GM21737 (cell line): ENCODE results near the gene GSDMA.

Source experiments
- ATAC-seq: cut with Tn5 transposase; IDR thresholded peaks from one replicate; pipeline ENCODE4 v1.9.1; 2021; ENCODE audit warnings: mild to moderate bottlenecking, moderate library complexity; ENCODE audit not compliant: unreplicated experiment

The GSDMA gene

DNA sequence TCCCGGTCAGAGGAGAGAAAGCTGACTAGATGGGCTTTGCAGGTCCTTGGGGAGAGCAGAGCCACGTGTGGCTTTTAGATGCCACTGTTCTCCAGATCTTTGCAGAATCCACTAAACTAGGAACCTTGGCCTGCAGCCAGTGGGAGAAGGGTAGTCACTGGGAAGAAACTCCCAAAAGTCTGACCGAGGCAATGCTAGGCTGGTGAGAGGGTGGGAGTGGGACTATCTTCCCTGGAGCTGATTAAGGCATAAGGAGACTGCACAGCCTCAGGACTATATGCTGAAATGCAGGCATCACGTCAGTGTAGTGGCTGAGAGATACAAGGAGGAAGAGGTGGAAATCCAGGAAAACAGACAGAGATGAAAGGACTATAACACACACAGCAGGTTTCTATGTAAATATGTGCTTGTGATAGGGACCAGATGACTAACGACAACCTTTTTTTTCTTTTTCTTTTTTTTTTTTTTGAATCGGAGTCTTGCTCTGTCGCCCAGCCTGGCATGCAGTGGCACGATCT is 2.2 kb upstream of the GSDMA start:
- no peak for ATAC-seq

GRCh38 chr17:39963829-39964228 is 1.0 kb downstream of the GSDMA start:
- ATAC-seq: no peak

DNA sequence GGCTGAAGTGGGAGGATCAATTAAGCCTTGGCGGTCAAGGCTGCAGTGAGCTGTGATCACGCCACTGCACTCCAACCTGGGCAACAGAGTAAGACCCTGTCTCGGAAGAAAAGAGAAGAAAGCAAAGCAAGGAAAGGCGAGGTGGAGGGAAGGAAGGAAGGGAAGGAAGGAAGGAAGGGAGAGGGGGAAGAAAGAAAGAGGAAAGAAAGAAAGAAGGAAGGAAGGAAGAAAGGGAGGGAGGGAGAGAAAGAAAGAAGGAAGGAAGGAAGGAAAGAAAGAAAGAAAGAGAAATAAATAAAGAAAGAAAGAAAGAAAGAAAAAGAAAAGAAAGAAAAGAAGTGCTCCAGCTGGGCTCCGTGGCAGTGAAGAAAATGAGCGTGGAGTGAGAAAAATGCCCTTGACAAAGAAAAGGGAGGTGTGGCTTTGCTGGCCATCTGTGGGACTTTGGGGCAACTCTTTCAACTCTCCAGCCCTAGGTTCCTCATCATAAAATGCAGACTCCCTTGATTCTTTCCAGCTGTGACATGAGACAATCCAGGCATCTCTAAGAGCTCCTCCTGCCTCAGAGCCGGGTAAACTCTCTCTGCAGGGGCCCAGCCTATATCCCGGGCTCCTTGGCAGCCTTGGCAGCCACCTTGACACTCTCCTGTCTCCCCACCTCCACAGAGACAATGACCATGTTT is 2.4 kb downstream of the GSDMA start:
- no peak for ATAC-seq

DNA sequence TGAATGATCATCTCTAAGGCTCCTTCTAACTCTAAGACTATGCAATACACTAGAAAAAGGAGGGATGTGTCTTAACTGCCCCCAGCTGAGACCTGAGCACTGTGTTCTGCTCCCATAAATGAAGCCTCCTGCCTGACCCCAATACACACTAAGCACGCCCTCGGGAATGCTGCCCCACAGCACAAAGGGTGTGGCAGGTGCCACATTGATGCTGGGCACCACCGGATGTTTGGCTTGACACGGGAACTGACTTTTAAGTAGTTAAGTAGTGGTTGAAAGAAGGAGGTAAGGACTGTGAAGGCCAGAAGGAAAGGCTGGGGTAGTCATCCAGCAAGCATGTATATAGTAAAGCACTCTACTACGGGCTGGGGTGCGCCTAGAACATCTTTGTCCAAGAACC is 4.0 kb downstream of the GSDMA start:
- ATAC-seq: no peak

- no peak for ATAC-seq
Measured at GRCh38 chr17:39968761-39969160, 6.0 kb downstream of the GSDMA start.

DNA sequence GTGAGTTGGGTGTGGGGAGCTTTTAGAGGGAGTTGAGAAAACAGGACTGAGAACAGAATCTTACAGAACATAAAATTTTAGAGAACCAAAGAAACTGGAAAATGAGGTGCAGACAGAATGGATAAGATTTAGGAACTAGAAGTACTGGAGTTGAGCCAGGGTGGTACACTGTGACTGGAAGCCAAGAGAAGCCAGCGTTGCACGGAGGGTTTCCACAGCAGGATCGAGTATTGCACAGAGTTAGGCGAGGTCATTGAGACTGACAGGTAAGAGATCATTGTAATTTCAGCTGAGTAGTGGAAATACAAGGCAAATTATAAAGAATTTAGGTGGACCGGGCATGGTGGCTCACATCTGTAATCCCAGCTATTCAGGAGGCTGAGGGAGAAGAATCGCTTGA is 6.6 kb downstream of the GSDMA start:
- ATAC-seq: no peak

DNA sequence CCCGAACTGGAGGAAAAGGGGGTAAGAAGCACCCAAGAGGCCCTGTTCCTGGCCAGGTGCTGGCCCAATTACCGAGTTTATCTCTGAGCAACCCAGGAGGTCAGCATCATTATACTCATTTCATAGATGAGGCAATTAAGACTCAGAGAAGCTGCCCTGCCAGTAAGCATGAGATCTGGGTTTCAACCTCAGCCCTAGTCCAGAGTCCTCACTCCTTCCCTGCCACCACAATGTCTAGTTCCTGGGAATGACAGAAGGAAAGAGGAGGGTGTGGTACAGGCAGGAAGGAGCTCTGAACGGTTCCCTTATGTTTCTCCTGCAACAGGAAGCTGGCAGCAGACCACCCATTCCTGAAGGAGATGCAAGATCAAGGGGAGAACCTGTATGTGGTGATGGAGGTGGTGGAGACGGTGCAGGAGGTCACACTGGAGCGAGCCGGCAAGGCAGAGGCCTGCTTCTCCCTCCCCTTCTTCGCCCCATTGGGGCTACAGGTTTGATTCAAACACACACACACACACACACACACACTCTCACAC is 7.4 kb downstream of the GSDMA start:
- ATAC-seq: no peak

DNA sequence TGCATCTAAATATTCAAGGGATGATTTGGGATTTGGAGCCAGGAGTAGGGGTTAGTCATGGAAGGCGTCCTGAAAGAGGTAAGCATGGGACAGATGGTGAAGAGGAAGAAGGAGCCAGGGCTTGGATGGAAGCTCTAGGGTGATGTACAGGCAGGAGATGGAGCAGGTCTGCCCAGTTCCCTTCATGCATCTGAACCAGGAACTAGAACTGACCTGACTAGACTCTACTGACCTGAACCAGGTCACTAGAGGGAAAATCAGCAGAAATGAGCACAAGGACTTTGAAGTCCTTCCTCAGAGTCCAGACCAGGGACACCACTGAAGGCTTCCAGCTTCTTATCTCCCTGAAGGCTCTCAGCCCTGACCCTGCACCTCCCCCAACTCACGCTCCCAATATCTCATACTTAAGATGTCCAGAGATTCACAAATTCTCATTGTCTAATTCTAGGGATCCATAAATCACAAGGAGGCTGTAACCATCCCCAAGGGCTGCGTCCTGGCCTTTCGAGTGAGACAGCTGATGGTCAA is 8.3 kb downstream of the GSDMA start:
- ATAC-seq: no peak

DNA sequence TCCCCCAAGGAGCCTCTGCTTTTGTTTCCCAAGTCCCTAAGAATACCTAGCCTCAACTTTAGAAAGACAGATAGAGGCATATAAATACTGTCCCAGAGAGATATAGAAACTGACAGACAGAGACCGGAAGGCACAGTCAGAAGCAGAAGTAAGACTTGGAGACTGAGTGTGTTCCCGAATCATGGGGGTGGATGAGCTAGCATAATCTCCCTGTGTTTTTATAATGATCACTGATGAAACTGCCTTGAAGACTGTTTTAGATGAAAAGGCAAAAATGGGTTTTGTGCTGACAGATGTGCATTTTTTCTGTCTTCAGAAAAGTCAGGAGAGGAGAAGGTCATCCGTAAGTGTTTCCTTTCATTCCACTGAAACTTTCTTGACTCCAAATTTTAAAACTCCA is 9.5 kb downstream of the GSDMA start:
- ATAC-seq: no peak

DNA sequence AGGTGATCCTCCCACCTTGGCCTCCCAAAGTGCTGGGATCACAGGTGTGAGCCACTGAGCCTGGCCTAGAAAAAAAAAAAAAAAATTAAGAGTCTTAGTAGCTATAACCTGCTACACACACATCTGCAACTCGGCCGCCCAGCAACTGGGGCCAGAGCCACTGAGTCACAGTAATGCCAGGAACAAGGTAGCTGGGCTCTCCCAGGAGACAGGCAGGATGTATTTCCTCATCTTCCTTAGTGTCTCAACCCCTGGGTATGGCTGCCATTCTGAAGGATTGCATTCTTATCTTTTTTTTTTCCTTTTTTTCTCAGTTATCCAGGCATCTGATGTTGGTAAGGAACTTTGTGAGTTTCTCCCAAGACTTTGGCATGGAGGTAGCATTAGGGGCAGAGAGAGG is 10.7 kb downstream of the GSDMA start:
- ATAC-seq: no peak

- no peak for ATAC-seq
Measured at GRCh38 chr17:39974433-39974832, 11.6 kb downstream of the GSDMA start.

GRCh38 chr17:39975801-39976200 is 13.0 kb downstream of the GSDMA start:
- ATAC-seq: no peak

GRCh38 chr17:39979016-39979670 is 16.3 kb downstream of the GSDMA start:
- ATAC-seq: no peak

DNA sequence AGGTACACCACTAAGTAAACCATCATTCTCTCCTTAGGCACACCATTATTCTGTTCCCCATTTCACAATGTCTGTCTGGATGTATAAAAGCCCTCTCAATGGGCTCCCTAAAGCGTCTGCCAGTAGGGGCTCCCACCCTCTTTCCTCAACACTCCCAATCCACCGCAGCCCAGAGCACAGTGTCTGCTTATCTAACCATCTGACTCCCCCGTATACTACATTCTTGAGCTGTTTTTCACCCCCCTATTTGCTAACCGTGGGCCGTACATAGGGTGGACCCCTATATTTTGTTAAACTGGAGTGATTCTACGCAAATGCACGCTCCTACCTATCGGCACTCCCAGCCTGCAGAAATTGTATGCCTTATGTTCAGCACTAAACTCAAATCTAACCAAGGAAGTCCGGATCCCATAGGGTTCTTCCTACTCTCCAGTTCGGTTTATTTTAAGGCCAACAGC is 17.1 kb downstream of the GSDMA start:
- peak; percentile 2 for ATAC-seq

DNA sequence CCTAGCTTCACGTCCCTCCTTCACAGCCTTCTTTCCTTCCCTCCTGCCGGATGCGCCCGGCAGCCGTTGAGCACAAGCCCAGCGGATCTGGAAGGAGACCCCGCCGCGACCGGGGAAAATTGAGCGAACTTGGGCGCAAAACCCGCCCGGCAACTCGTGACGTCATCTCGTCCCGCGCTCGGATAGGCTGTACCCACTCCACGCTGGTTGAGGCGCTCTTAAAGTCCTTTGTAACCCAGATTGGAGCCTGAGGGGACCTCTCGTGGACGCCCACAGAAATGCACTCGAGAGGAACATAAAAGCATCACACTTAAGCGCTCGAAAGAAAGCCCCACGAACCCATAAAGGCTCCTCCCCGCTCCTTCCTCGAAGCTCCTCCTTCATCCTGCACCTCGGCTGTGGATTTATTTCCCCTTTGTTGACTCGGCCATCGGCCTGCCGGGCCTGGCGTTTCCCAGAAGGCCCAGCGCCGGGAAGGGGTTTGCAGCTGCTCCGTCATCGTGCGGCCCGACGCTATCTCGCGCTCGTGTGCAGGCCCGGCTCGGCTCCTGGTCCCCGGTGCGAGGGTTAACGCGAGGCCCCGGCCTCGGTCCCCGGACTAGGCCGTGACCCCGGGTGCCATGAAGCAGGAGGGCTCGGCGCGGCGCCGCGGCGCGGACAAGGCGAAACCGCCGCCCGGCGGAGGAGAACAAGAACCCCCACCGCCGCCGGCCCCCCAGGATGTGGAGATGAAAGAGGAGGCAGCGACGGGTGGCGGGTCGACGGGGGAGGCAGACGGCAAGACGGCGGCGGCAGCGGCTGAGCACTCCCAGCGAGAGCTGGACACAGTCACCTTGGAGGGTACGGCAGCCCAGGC is 17.8 kb downstream of the GSDMA start, which contains the start of gene PSMD3:
Gene PSMD3, plus strand, starts transcription at position 457 of the 856 bp plus-strand sequence. Its CDS starts 164 bp downstream, at position 621.
- peak; percentile 89 for ATAC-seq

DNA sequence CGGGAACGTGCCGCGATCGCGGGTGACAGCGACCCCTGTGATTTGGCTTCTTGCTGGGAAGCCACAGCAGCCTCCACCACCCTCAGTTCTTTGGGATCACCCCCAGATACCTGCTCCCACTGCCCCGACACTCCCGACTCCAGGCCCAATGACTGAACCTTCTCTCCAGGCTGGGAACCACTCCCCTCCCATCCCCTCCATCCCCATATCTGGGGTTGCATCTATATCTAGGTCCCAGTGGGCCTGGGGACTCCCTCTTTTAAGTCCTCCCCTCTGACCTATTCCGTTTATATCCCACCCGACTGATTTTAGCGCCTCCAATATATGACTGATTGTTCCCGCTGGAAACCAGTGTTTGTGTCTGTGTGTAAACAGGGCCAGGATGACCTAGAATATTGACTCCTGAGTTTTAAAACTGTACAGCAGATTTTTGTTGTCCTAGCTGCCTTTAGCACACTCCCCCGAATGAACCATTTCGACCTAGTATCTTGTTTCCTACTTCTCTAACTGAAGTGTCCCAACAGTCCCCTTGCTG is 18.5 kb downstream of the GSDMA start:
- ATAC-seq: no peak

DNA sequence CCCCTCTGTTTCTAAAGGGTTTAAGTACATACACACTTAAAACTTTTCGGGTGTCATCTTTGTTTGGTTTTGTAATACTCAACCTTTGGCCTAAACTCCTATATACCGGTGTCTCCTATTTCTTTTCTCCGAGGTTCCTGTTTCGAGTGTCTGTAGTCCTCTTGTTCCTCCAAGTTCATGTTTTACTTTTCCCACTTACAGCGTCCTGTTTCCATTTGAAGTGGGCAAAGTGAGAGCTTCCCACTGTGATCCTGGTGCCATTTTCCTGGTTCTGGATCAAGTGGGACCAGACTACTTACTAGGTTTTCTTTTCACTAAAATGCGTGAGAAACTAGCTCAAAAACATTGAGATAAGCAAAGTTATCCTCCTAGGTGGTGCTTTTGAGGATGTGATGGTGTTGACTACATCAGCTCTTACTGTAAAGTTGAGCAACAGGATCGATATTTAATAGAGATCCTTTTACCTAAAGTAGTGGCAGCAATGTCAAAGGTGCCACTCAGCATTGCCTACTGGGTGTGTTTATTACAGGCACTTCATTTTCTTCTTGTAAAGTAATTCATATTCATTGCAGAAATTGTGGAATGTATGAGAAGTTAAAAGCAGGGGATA is 19.1 kb downstream of the GSDMA start:
- ATAC-seq: no peak

DNA sequence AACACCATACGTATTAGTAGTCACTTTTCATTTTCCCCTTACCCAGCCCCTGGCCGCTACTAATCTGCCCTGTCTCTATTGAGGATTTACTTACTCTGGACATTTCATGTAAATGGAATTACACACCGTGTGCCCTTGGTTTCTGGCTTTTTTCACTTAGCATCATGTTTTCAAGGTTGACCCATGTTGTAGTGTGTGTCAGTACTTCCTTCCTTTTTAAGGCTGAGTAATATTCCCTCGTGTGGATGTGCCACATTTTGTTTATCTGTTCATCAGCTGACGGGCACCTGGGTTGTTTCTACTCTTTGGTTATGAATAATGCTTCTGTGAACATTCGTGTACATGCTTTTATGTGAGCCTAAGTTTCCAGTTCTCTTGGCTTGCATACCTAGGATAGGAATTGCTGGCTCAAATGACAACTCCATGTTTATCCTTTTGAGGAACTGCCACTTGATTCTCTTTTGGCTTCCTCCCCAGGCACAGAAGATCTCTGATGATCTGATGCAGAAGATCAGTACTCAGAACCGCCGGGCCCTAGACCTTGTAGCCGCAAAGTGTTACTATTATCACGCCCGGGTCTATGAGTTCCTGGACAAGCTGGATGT is 25.5 kb downstream of the GSDMA start:
- no peak for ATAC-seq

GRCh38 chr17:39994448-39994847 is 31.6 kb downstream of the GSDMA start:
- ATAC-seq: no peak

- ATAC-seq: no peak
Measured at GRCh38 chr17:39995438-39995837, 32.6 kb downstream of the GSDMA start.
